Kidney (tissue), 14 donors: ENCODE results near the gene PRDM10. TPM values are rescaled to one million over a fixed set of nuclear protein-coding genes. Genes with fewer than 3 reads are reported as not detected.

Source experiments
- DNase-seq, 5 donors: peaks; one replicate each; pipeline ENCODE4 v3.0.0-alpha.2; 2013 to 2020
- FAIRE-seq: peaks from 2 replicates; lab custom pipeline; 2012; peaks lifted over from hg19 to GRCh38; lab: Jason Lieb, UNC
- H3K27ac ChIP-seq, 2 donors: one replicate each; pipeline ENCODE4 v1.7.0; 2013; ENCODE audit warnings: low read depth in 2 of 2, low read length in 2 of 2, inconsistent platforms in 1 of 2
- H3K27me3 ChIP-seq: one replicate; pipeline ENCODE4 v1.7.1; 2013; ENCODE audit warnings: low read length, inconsistent platforms; ENCODE audit not compliant: control insufficient read depth, insufficient read depth
- H3K36me3 ChIP-seq, 3 donors: one replicate each; pipeline versions ENCODE4 v1.7.0 to v1.7.1; 2013; ENCODE audit warnings: low read length in 3 of 3, control low read depth in 1 of 3, inconsistent platforms in 1 of 3; ENCODE audit not compliant: insufficient read depth in 3 of 3, control insufficient read depth in 2 of 3
- H3K4me1 ChIP-seq, 3 donors: one replicate each; pipeline versions ENCODE4 v1.7.0 to v1.7.1; 2013; ENCODE audit warnings: low read length in 3 of 3, inconsistent platforms in 1 of 3, low read depth in 1 of 3; ENCODE audit not compliant: control insufficient read depth in 2 of 3, insufficient read depth in 2 of 3
- H3K4me3 ChIP-seq, 3 donors: one replicate each; pipeline versions ENCODE4 v1.7.0 to v1.8.1; 2013; ENCODE audit warnings: low read length in 3 of 3, control low read depth in 1 of 3, inconsistent platforms in 1 of 3
- H3K9ac ChIP-seq, 3 donors: one replicate each; pipeline versions ENCODE4 v1.7.0 to v1.7.1; 2013; ENCODE audit warnings: low read length in 3 of 3, control low read depth in 1 of 3, inconsistent platforms in 1 of 3
- H3K9me3 ChIP-seq, 3 donors: one replicate each; pipeline versions ENCODE4 v1.7.0 to v1.7.1; 2013; ENCODE audit warnings: low read length in 3 of 3, control low read depth in 1 of 3, inconsistent platforms in 1 of 3; ENCODE audit not compliant: control insufficient read depth in 2 of 3, insufficient read depth in 1 of 3
- CTCF ChIP-seq: IDR thresholded peaks from 3 replicates; pipeline ENCODE4 v1.5.1; 2012; ENCODE audit warnings: mild to moderate bottlenecking, moderate library complexity, borderline replicate concordance; ENCODE audit not compliant: insufficient read depth; ENCODE audit errors: extremely low read depth
- intact Hi-C: fragments of 100-400 bp; cut with DNase I; formaldehyde crosslinking; loops from one replicate; pipeline ENCODE4 v1.11.1; 2022
- polyA plus RNA-seq: library from polyadenylated mRNA; stranded (reverse); fragments of 350-450 nt; fragmentation: Illumina TruSeq; extraction: RNeasy Lipid Tissue Mini Kit (QIAGEN cat#74804); gene quantifications from one replicate; pipeline ENCODE4 v1.2.3, GENCODE V29; 2014; ENCODE audit warnings: low read depth, low replicate concordance; ENCODE audit not compliant: insufficient read depth
- total RNA-seq: library from RNA; stranded (reverse); fragmentation: NEBNext Ultra II Directional; extraction: Animal tissue kit (Norgen Biotek cat#: 25700); gene quantifications from one replicate; pipeline ENCODE4 v1.2.1, GENCODE V29; 2021
- donor health status: control.
- donor health status: control.
- donor health status: control.
- donor health status: control.
- donor health status: control.
- donor health status: DM: yes; HTN: yes; CAD: no.
- donor health status: Normal renal cell carcinoma (clear cell type).

The PRDM10 gene
- total and polyA plus RNA-seq, 2 donors from 2014 or later = 1.5 to 8.0 TPM

GRCh38 chr11:129996113-129996870, 6.3 kb downstream of the PRDM10 start:
- H3K27me3 ChIP-seq = no peaks in the 10 kb centered on the region
- intact Hi-C loops = no loop called here
- no peak overlapping the region for H3K9ac ChIP-seq
- H3K27ac ChIP-seq = no peak overlapping the region
- H3K4me1 ChIP-seq = peaks cover 0 to 19% (median 9%) of the 10 kb centered on the region in 3 donors
- DNase-seq (peak in 2 of 5 donors; percentile 46 to 62), FAIRE-seq (no peak)
- H3K4me3 ChIP-seq = no peak overlapping the region
- H3K9me3 ChIP-seq = no peaks in the 10 kb centered on the region
- no peak for TF ChIP-seq CTCF
- no peaks in the 10 kb centered on the region for H3K36me3 ChIP-seq

- intact Hi-C loops = no loop called here
- DNase-seq = no peak
- FAIRE-seq = no peak
- H3K4me1 ChIP-seq = peaks cover 0 to 16% (median 8%) of the 10 kb centered on the region in 3 donors
- no peak for TF ChIP-seq CTCF
- no peak overlapping the region for H3K4me3 ChIP-seq
- no peak overlapping the region for H3K9ac ChIP-seq
- H3K27me3 ChIP-seq = no peaks in the 10 kb centered on the region
- H3K36me3 ChIP-seq = no peaks in the 10 kb centered on the region
- no peaks in the 10 kb centered on the region for H3K9me3 ChIP-seq
- no peak overlapping the region for H3K27ac ChIP-seq
These were observed 7.5 kb downstream of the PRDM10 start for GRCh38 chr11:129995163-129995562.

GRCh38 chr11:129992161-129992944, 10.3 kb downstream of the PRDM10 start:
- FAIRE-seq (no peak), DNase-seq (peak in 4 of 5 donors; percentile 58 to 81 (median 74))
- no peaks in the 10 kb centered on the region for H3K27me3 ChIP-seq
- peak; percentile 55 for TF ChIP-seq CTCF
- peaks cover 0 to 16% (median 8%) of the 10 kb centered on the region in 3 donors for H3K4me1 ChIP-seq
- H3K27ac ChIP-seq = peak overlapping the region in 1 of 2 donors; percentile 42
- intact Hi-C loops = no loop called here
- peak overlapping the region in 1 of 3 donors; percentile 29 for H3K9ac ChIP-seq
- no peaks in the 10 kb centered on the region for H3K9me3 ChIP-seq
- no peak overlapping the region for H3K4me3 ChIP-seq
- H3K36me3 ChIP-seq = no peaks in the 10 kb centered on the region
